ENCODE measurements around the gene LEMD2. TPM values are rescaled to one million over a fixed set of nuclear protein-coding genes. Genes with fewer than 3 reads are reported as not detected.
"Not testable (repeated sequence)": the region's sequence is repeated elsewhere in the genome, so short reads cannot be mapped to it uniquely, and the experiment has no call there.

The LEMD2 gene
- total RNA-seq, 2 donors from 2014 or later = 62.0 to 75.8 TPM

DNA sequence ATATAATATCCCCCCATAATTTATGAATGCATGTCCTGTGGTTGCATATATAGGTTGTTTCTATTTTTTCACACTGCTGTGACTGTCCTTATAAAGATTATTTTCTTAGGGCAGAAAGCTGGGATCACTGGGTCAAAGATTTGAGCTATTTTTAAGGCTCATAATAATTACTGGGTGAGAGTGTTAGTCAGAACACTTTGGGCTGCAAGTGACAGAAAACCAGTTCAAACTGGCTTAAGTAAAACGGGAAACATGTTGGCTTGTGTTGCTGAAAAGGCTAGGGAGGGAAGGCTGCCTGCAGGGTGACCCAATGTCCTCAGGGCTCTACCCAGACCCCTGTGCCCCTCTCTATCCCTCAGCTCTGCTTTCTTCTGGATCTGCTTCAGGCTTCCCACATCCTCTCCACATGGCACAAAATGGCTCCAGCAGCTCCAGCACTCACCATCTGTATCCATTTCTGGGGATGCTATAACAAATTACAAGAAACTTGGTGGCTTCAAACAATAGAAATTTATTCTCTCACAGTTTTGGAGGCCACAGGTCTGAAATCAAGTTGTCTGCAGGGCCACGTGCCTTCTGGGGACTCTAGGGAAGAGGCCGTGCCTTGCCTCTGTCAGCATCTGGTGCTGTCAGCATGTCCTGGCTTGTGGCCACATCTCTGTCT is 48.0 kb upstream of the LEMD2 start:
- peaks cover 7% of the 10 kb centered on the region for H3K27me3 Mint-ChIP-seq (ENCODE audit: insufficient read depth)
- H3K36me3 ChIP-seq (ENCODE audit: control insufficient read depth, insufficient read depth, low read length) = no peaks in the 10 kb centered on the region
- H3K4me1 ChIP-seq (ENCODE audit: control insufficient read depth, insufficient read depth, low read length) = peaks cover 2% of the 10 kb centered on the region
- peaks cover 34% of the 10 kb centered on the region for H3K9me3 Mint-ChIP-seq
- no peak overlapping the region for H3K4me3 ChIP-seq (ENCODE audit: low read length)
- H3K36me3 Mint-ChIP-seq (ENCODE audit: low read depth) = no peaks in the 10 kb centered on the region
- no peaks in the 10 kb centered on the region for H3K27me3 ChIP-seq (ENCODE audit: control insufficient read depth, insufficient read depth, low read length, poor library complexity, severe bottlenecking)
- TF ChIP-seq, protein P1, sequence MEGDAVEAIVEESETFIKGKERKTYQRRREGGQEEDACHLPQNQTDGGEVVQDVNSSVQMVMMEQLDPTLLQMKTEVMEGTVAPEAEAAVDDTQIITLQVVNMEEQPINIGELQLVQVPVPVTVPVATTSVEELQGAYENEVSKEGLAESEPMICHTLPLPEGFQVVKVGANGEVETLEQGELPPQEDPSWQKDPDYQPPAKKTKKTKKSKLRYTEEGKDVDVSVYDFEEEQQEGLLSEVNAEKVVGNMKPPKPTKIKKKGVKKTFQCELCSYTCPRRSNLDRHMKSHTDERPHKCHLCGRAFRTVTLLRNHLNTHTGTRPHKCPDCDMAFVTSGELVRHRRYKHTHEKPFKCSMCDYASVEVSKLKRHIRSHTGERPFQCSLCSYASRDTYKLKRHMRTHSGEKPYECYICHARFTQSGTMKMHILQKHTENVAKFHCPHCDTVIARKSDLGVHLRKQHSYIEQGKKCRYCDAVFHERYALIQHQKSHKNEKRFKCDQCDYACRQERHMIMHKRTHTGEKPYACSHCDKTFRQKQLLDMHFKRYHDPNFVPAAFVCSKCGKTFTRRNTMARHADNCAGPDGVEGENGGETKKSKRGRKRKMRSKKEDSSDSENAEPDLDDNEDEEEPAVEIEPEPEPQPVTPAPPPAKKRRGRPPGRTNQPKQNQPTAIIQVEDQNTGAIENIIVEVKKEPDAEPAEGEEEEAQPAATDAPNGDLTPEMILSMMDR (conservative IDR thresholded peaks at IDR 0.05) = no peak
- H3K27ac ChIP-seq (ENCODE audit: low read depth, low read length) = no peak overlapping the region
- no peak overlapping the region for H3K4me3 Mint-ChIP-seq
- no peak for DNase-seq
- WGBS, 2 experiments (ENCODE audit: insufficient coverage in 1 of 2, insufficient read length in 1 of 2) = 94 to 100% methylated on average over 3 of the region's 3 CpGs
- no peak overlapping the region for H3K27ac Mint-ChIP-seq
- no peak overlapping the region for H3K9ac ChIP-seq (ENCODE audit: extremely low read depth, low read length, poor library complexity, severe bottlenecking)
- peaks cover 13% of the 10 kb centered on the region for H3K9me3 ChIP-seq (ENCODE audit: control insufficient read depth, low read length)
- peaks cover 21% of the 10 kb centered on the region for H3K4me1 Mint-ChIP-seq

GRCh38 chr6:33834401-33835392 is 45.8 kb upstream of the LEMD2 start:
- Histone ChIP-seq H3K27ac (ENCODE audit: low read depth, low read length) (no peak overlapping the region), H3K27me3 (ENCODE audit: control insufficient read depth, insufficient read depth, low read length, poor library complexity, severe bottlenecking) (no peaks in the 10 kb centered on the region), H3K36me3 (ENCODE audit: control insufficient read depth, insufficient read depth, low read length) (no peaks in the 10 kb centered on the region), H3K9me3 (ENCODE audit: control insufficient read depth, low read length) (peaks cover 13% of the 10 kb centered on the region), H3K4me1 (ENCODE audit: control insufficient read depth, insufficient read depth, low read length) (peaks cover 2% of the 10 kb centered on the region), H3K4me3 (ENCODE audit: low read length) (no peak overlapping the region), H3K9ac (ENCODE audit: extremely low read depth, low read length, poor library complexity, severe bottlenecking) (no peak overlapping the region)
- Mint-ChIP-seq H3K9me3 (peaks cover 34% of the 10 kb centered on the region), H3K27me3 (ENCODE audit: insufficient read depth) (peaks cover 18% of the 10 kb centered on the region), H3K27ac (no peak overlapping the region), H3K4me3 (no peak overlapping the region), H3K4me1 (peaks cover 28% of the 10 kb centered on the region), H3K36me3 (ENCODE audit: low read depth) (no peaks in the 10 kb centered on the region)
- TF ChIP-seq, protein P1 (conservative IDR thresholded peaks at IDR 0.05) = no peak
- no peak for DNase-seq
- 94 to 95% methylated on average over 21 to 22 of the region's 22 CpGs for WGBS, 2 experiments (ENCODE audit: insufficient coverage in 1 of 2, insufficient read length in 1 of 2)

- no peak overlapping the region for H3K4me3 Mint-ChIP-seq
Measured at GRCh38 chr6:33833599-33833998, 44.7 kb upstream of the LEMD2 start.

DNA sequence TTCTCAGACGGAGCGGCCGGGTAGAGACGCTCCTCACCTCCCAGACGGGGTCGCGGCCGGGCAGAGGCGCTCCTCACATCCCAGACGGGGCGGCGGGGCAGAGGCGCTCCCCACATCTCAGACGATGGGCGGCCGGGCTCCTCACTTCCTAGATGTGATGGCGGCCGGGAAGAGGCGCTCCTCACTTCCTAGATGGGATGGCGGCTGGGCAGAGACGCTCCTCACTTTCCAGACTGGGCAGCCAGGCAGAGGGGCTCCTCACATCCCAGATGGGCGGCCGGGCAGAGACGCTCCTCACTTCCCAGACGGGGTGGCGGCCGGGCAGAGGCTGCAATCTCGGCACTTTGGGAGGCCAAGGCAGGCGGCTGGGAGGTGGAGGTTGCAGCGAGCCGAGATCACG is 43.9 kb upstream of the LEMD2 start:
- peaks cover 12% of the 10 kb centered on the region for H3K4me1 ChIP-seq (ENCODE audit: control insufficient read depth, insufficient read depth, low read length)
- not testable (repeated sequence) for H3K4me3 ChIP-seq (ENCODE audit: low read length); H3K36me3 ChIP-seq (ENCODE audit: control insufficient read depth, insufficient read depth, low read length); H3K27me3 ChIP-seq (ENCODE audit: control insufficient read depth, insufficient read depth, low read length, poor library complexity, severe bottlenecking); H3K27ac ChIP-seq (ENCODE audit: low read depth, low read length); H3K27ac Mint-ChIP-seq; H3K9ac ChIP-seq (ENCODE audit: extremely low read depth, low read length, poor library complexity, severe bottlenecking); DNase-seq; H3K4me3 Mint-ChIP-seq; H3K36me3 Mint-ChIP-seq (ENCODE audit: low read depth)
- H3K9me3 Mint-ChIP-seq = peaks cover 34% of the 10 kb centered on the region
- peaks cover 29% of the 10 kb centered on the region for H3K4me1 Mint-ChIP-seq
- 98% methylated on average over 26 of the region's 32 CpGs; no CpG with 5 or more reads in 1 of the 2 experiments for WGBS, 2 experiments (ENCODE audit: insufficient coverage in 1 of 2, insufficient read length in 1 of 2)
- peaks cover 13% of the 10 kb centered on the region for H3K9me3 ChIP-seq (ENCODE audit: control insufficient read depth, low read length)
- peaks cover 15% of the 10 kb centered on the region for H3K27me3 Mint-ChIP-seq (ENCODE audit: insufficient read depth)

More at GRCh38 chr6:33833599-33833998, 44.7 kb upstream of the LEMD2 start:
- peaks cover 13% of the 10 kb centered on the region for H3K9me3 ChIP-seq (ENCODE audit: control insufficient read depth, low read length)
- Mint-ChIP-seq H3K27ac (no peak overlapping the region), H3K4me1 (peaks cover 27% of the 10 kb centered on the region), H3K36me3 (ENCODE audit: low read depth) (no peaks in the 10 kb centered on the region), H3K9me3 (peaks cover 34% of the 10 kb centered on the region), H3K27me3 (ENCODE audit: insufficient read depth) (peaks cover 18% of the 10 kb centered on the region)
- DNase-seq = no peak
- H3K27ac ChIP-seq (ENCODE audit: low read depth, low read length) = no peak overlapping the region
- WGBS, 2 experiments (ENCODE audit: insufficient coverage in 1 of 2, insufficient read length in 1 of 2) = 87 to 90% methylated on average over 6 of the region's 6 CpGs
- TF ChIP-seq, protein P1 (conservative IDR thresholded peaks at IDR 0.05) = no peak
- no peaks in the 10 kb centered on the region for H3K27me3 ChIP-seq (ENCODE audit: control insufficient read depth, insufficient read depth, low read length, poor library complexity, severe bottlenecking)
- H3K4me1 ChIP-seq (ENCODE audit: control insufficient read depth, insufficient read depth, low read length) = peaks cover 8% of the 10 kb centered on the region
- no peaks in the 10 kb centered on the region for H3K36me3 ChIP-seq (ENCODE audit: control insufficient read depth, insufficient read depth, low read length)
- no peak overlapping the region for H3K9ac ChIP-seq (ENCODE audit: extremely low read depth, low read length, poor library complexity, severe bottlenecking)
- no peak overlapping the region for H3K4me3 ChIP-seq (ENCODE audit: low read length)
